Panc1 (cell line): ENCODE data around the gene DDX31.

ENCODE experiments used
- CTCF ChIP-seq: fragments of 450-650 bp; IDR thresholded peaks from 2 replicates; pipeline ENCODE4 v1.5.1; 2017; ENCODE audit warnings: mild to moderate bottlenecking
- POLR2AphosphoS5 ChIP-seq: IDR thresholded peaks from 2 replicates; pipeline ENCODE4 v1.6.1; 2012; ENCODE audit warnings: mild to moderate bottlenecking, low read depth, low read length, moderate library complexity
- REST ChIP-seq, 2 experiments: IDR thresholded peaks; 2 replicates each; pipeline ENCODE4 v1.6.1; 2011 to 2012; ENCODE audit warnings: low read depth in 2 of 2, control low read depth in 1 of 2, low read length in 1 of 2, mild to moderate bottlenecking in 1 of 2, moderate library complexity in 1 of 2; ENCODE audit not compliant: insufficient read depth in 1 of 2
- SIN3A ChIP-seq: IDR thresholded peaks from 2 replicates; pipeline ENCODE4 v1.6.1; 2012; ENCODE audit warnings: low read depth, mild to moderate bottlenecking, low read length, moderate library complexity, borderline replicate concordance; ENCODE audit not compliant: insufficient read depth
- TCF7L2 ChIP-seq: IDR thresholded peaks from 2 replicates; pipeline ENCODE4 v1.6.1; 2011; ENCODE audit warnings: mild to moderate bottlenecking, low read depth, low read length, inconsistent platforms

GRCh38 chr9:132651259-132651658 lies 18.5 kb downstream of the DDX31 start:
- TF ChIP-seq CTCF (peak; percentile 42), POLR2AphosphoS5 (no peak), REST (IDR thresholded peaks at IDR 0.05; ENCODE audit: insufficient read depth in 1 of 2, low read depth in 2 of 2, low read length in 1 of 2) (no peak), SIN3A (no peak), TCF7L2 (no peak)
